Posterior vena cava (tissue), 2 donors: ENCODE results near the gene KIAA0825. TPM values are rescaled to one million over a fixed set of nuclear protein-coding genes. Genes with fewer than 3 reads are reported as not detected.
A peak's percentile ranks its signal among the peaks of the same experiment; 100 is the strongest.

Experiments
- DNase-seq: peaks from one replicate; pipeline ENCODE4 v3.0.0-alpha.2; 2020; ENCODE audit warnings: low spot score
- intact Hi-C, 2 donors: fragments of 100-400 bp; cut with DNase I; formaldehyde crosslinking; loops; one replicate each; pipeline versions ENCODE4 v1.14.1 to v1.14.2; 2022 to 2023
- total RNA-seq, 2 donors: library from RNA; stranded (reverse); fragmentation: NEBNext Ultra II Directional; extraction: Animal tissue kit (Norgen Biotek cat#: 25700); gene quantifications; one replicate each; pipeline ENCODE4 v1.2.1, GENCODE V29; 2021
- donor health status: DM: yes; HTN: yes; CAD: no.
- donor health status: DM: yes; HTN: yes; CAD: no.

The KIAA0825 gene
- total RNA-seq, 2 donors from 2014 or later = 4.7 to 4.8 TPM

GRCh38 chr5:94276751-94277150 lies 341.7 kb downstream of the KIAA0825 start:
- DNase-seq = no peak
- intact Hi-C loops = no loop called here

- no peak for DNase-seq
- intact Hi-C loops = no loop called here
These were observed 342.4 kb downstream of the KIAA0825 start for GRCh38 chr5:94276048-94276447.

- no peak for DNase-seq
- intact Hi-C loops = no loop called here
These were observed 343.7 kb downstream of the KIAA0825 start for GRCh38 chr5:94274707-94275106.

GRCh38 chr5:94268226-94268625 lies 350.2 kb downstream of the KIAA0825 start:
- intact Hi-C loops = no loop called here
- DNase-seq = no peak

GRCh38 chr5:94267350-94267899 lies 351.0 kb downstream of the KIAA0825 start:
- intact Hi-C loops = no loop called here
- no peak for DNase-seq

GRCh38 chr5:94266170-94266569 lies 352.2 kb downstream of the KIAA0825 start:
- intact Hi-C loops = loop anchor here in 1 of 2 donors (1.0 kb wide), 1 partner anchor 12 kb away; no protein-coding TSS in a partner anchor
- no peak for DNase-seq

- DNase-seq = no peak
- intact Hi-C loops = no loop called here
These were observed 355.3 kb downstream of the KIAA0825 start for GRCh38 chr5:94263068-94263467.

GRCh38 chr5:94260096-94260495 lies 358.3 kb downstream of the KIAA0825 start:
- intact Hi-C loops = no loop called here
- DNase-seq = no peak

GRCh38 chr5:94254214-94254613 lies 364.2 kb downstream of the KIAA0825 start:
- intact Hi-C loops = loop anchor here in 1 of 2 donors (1.0 kb wide), 1 partner anchor 12 kb away; no protein-coding TSS in a partner anchor
- no peak for DNase-seq

GRCh38 chr5:94250985-94251384 lies 367.4 kb downstream of the KIAA0825 start:
- intact Hi-C loops = no loop called here
- DNase-seq = no peak

GRCh38 chr5:94249430-94249829 lies 369.0 kb downstream of the KIAA0825 start:
- no peak for DNase-seq
- intact Hi-C loops = no loop called here

- no peak for DNase-seq
- intact Hi-C loops = no loop called here
These were observed 370.1 kb downstream of the KIAA0825 start for GRCh38 chr5:94248175-94248875.

- intact Hi-C loops = no loop called here
These were observed 372.8 kb downstream of the KIAA0825 start for GRCh38 chr5:94245608-94246007.

GRCh38 chr5:94244921-94245320 lies 373.5 kb downstream of the KIAA0825 start:
- DNase-seq = no peak
- intact Hi-C loops = no loop called here

More at GRCh38 chr5:94245608-94246007, 372.8 kb downstream of the KIAA0825 start:
- DNase-seq = no peak

- DNase-seq = no peak
- intact Hi-C loops = no loop called here
These were observed 374.8 kb downstream of the KIAA0825 start for GRCh38 chr5:94243612-94244011.

GRCh38 chr5:94240993-94241651 lies 377.3 kb downstream of the KIAA0825 start:
- no peak for DNase-seq

GRCh38 chr5:94240596-94240992 lies 377.8 kb downstream of the KIAA0825 start:
- no peak for DNase-seq
- intact Hi-C loops = no loop called here

More at GRCh38 chr5:94240993-94241651, 377.3 kb downstream of the KIAA0825 start:
- intact Hi-C loops = no loop called here

- no peak for DNase-seq
- intact Hi-C loops = no loop called here
These were observed 378.3 kb downstream of the KIAA0825 start for GRCh38 chr5:94240134-94240533.

- intact Hi-C loops = no loop called here
- DNase-seq = no peak
These were observed 379.1 kb downstream of the KIAA0825 start for GRCh38 chr5:94239266-94239665.

- DNase-seq = no peak
- intact Hi-C loops = no loop called here
These were observed 383.4 kb downstream of the KIAA0825 start for GRCh38 chr5:94234987-94235386.

GRCh38 chr5:94228791-94229190 lies 389.6 kb downstream of the KIAA0825 start:
- peak; percentile 79 for DNase-seq
- intact Hi-C loops = no loop called here
